Measurements from ENCODE around the gene ATP8B3.

DNA sequence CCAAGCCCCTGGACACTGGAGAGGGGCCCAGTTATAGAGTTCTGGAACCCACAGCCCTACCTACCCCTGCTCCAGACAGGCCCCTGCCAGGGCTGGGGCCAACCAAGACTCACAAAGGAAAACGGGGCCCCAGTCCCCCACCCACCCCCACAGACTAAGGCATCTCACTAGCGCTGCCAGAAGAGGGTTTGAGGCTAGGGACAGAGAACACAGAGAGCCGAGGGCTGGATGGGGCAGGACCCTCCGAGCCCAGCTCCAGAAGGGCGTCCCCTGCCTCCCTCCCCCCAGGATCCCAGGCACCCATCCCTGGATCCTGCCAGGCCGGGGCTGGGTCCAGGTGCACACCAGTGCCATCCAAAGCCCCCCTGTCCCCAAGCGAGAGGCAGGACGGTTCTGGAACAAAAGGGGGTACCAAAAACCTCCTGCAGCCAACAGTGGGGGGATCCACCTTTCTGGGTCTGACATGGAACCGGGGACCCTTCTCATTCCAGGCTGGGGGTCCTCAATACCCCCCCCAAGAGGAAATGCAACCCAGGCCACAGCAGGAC, 40.6 kb upstream of the ATP8B3 start:
- TF ChIP-seq, protein P1, sequence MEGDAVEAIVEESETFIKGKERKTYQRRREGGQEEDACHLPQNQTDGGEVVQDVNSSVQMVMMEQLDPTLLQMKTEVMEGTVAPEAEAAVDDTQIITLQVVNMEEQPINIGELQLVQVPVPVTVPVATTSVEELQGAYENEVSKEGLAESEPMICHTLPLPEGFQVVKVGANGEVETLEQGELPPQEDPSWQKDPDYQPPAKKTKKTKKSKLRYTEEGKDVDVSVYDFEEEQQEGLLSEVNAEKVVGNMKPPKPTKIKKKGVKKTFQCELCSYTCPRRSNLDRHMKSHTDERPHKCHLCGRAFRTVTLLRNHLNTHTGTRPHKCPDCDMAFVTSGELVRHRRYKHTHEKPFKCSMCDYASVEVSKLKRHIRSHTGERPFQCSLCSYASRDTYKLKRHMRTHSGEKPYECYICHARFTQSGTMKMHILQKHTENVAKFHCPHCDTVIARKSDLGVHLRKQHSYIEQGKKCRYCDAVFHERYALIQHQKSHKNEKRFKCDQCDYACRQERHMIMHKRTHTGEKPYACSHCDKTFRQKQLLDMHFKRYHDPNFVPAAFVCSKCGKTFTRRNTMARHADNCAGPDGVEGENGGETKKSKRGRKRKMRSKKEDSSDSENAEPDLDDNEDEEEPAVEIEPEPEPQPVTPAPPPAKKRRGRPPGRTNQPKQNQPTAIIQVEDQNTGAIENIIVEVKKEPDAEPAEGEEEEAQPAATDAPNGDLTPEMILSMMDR (IDR thresholded peaks at IDR 0.05) = no peak
- TF ChIP-seq POLR2A (IDR thresholded peaks at IDR 0.05) = no peak

All from heart left ventricle (tissue), 13 donors.